Measurements from ENCODE around the gene OR5AC2.

DNA sequence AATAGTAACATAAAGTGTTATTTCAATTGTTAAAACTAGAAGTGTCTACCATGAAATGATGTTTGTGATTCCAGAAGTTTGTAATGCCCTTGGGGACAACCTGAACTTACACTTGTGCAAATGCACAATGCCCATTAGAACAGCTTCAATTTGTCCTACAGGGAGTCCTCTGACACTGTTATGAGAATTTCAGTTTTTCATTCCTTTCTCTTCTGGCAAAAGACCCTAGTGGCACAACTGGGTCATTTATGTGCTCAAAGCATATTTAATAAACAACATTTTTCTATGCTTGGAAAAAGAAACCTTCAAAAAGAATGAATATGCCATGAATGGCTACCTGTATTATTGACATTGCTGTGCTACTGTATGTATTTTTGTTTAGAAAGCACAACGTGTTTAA is 43.4 kb downstream of the OR5AC2 start, which contains the start of gene OR5H1:
- no peak for TF ChIP-seq RAD21 (conservative IDR thresholded peaks at IDR 0.05)
- no peak for TF ChIP-seq POLR2AphosphoS5 (IDR thresholded peaks at IDR 0.05)
